GM10266 (cell line): Measurements from ENCODE around the gene CCDC9B.

ENCODE experiments used
- DNase-seq: peaks from one replicate; pipeline ENCODE4 v3.0.0; 2012; ENCODE audit errors: extremely low spot score
- CTCF ChIP-seq: IDR thresholded peaks from 2 replicates; pipeline ENCODE4 v1.5.1; 2012; ENCODE audit warnings: mild to moderate bottlenecking, low read depth; ENCODE audit not compliant: control insufficient read depth, insufficient read depth; ENCODE audit errors: missing control alignments

Gene CCDC9B

DNA sequence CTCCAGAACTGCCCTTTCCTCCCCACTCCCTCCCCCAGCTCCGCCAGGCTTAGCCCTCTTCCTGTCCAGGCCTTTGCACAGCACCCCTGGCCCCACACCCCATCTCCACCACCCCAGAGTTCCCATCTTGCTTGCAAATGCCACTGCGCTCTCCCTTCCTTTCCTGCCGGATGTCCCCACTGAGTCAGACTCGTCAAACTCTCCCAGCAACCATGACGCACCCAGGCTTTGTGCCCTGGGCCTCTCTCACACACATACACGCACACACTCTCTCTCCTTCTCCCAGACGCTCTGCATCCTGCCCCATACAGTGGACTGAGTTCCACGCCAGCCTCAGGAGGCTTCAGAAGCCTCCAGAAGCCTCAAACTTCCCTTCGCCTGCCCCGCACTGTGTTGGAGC, 2.8 kb upstream of the CCDC9B start:
- no peak for TF ChIP-seq CTCF
- DNase-seq: no peak

GRCh38 chr15:40342416-40343320, 1.9 kb upstream of the CCDC9B start:
- no peak for TF ChIP-seq CTCF

DNA sequence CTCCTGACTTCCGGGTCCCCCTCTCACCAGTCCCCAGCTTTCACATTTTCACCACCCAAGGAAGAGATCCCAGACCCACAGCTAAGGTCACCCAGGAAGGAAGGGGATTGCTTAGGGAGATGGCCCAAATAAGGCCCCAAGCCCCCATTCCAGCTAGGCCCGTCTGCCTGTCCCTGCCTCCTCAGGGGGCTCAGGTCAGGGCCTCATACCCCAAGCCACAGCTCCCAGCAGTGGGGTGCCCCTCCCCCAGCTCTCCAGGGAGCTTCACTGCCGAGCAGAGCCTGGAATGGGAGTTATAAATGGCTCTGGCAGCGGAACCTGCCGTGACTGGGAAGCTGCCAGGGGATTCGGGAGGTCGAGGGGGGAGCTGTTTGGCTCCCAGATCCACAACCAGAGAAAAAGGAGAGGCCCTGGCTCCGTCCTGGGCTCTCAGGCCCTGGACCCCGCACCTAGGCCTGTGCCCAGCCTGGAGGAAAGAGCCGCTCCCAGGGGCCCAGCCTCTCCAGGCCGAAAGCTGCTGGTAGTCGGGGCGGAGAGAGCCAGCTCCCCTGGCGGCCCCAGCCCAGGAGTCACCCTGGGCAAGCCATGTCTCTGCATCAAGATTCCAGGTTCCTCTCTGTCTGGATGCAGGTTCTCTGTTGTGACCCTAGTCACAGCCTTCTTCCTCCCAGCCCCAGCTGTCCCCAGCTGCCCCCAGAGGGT, 550 bp downstream of the CCDC9B start:
- TF ChIP-seq CTCF: no peak
- DNase-seq: no peak

More at GRCh38 chr15:40342416-40343320, 1.9 kb upstream of the CCDC9B start:
- no peak for DNase-seq

- DNase-seq: no peak
- TF ChIP-seq CTCF: no peak
These were observed 1.2 kb downstream of the CCDC9B start for GRCh38 chr15:40339621-40339945.

DNA sequence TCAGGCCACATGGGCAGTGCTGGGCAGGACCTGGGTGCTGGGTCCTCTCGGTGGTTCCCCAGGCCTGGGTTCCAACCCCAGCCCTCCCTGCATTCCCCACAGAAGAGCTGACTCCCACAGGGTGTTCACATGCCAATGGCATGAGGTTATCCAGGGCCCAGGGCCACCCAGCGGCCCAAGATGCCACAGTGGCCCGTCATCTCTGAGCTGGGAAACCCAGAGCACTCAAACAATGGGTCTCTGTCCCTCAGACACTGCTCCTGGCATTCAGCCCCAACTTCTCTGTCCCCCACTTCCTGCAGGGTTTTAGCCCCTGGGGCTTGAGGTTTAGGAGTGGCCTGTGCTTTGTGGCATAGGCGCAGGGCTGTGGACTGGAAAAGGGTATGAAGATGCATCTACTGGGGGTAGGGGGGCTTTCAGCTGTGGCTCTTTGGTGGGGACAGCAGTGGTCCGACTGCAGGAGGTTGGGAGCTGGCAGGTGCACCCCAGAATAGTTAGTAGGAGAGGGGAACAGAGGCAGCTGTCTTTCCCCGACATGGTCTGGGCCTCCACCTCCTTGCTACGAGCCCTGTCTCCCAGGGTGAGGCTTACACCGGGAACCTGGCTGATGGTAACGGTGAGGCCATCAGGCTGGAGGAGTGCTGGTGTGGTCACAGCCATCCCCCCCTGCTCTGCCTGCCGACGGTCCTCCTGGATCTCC, 1.7 kb downstream of the CCDC9B start:
- no peak for DNase-seq

DNA sequence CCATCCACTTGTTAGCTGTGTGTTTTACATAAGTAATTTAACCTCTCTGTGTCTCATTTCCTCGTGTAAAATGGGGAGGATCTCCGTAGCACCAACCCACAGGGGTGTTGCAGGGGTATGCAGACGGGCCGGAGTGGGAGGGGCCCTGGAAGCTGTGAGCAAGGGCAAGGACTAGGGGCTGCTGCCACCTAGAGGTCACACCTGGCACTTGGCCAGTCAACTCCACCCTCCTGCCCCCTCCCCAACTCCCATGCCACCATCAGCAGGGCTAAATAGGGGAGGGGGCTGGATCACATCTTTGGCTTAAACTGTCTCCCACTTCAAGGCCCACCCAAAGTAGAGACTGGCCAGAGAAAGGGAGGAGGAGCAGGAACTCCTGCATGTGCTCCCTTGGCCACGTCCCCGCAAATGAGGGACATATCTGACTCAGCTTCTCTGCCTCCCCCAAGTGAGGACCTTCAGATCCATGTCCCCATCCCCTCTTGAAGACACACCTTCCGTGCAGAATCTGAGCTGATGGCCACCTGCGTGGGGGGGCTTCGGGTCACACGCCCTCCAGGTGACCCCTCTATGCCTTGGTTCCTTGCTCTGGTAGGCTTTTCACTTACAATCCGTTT, 2.6 kb downstream of the CCDC9B start:
- peak; percentile 90 for DNase-seq

More for the DNA sequence above, 1.7 kb downstream of the CCDC9B start:
- TF ChIP-seq CTCF: no peak

More for the DNA sequence above, 2.6 kb downstream of the CCDC9B start:
- peak; percentile 87 for TF ChIP-seq CTCF
